ENCODE results near the gene PRR35. TPM values are rescaled to one million over a fixed set of nuclear protein-coding genes. Genes with fewer than 3 reads are reported as not detected.

The PRR35 gene
- not detected for polyA plus RNA-seq (2012; ENCODE audit: insufficient read length, low read depth)

DNA sequence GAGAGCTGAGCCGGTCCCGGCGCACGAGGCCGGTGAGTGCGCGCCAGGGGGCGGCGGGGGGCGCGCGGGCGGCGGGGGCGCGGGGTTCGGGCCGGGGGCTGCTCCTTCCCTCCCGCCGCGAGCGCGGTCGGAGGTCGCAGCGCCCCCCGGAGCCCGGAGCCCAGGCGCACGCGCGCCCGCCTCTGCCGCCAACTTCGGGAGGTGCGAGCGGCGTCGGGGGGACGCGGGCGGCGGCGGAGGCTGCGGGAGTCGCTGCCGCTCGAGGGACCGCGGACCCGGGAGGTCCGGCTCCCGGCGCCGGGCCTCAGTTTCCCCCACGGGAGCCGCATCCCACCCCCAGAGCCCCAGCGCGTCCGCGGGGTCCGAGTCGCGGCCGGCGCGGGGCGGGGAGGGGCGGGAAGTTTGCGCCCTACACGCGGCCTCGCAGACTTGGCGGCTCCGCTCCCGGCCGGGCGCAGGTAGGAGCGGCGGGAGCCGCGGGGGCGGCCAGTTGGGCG is at the start of gene PRR35:
Gene PRR35, plus strand, starts transcription at position 191 of the 497 bp plus-strand sequence. CDS start 2,901 bp downstream, outside the sequence.
- TF ChIP-seq TAF1 (IDR thresholded peaks at IDR 0.05; ENCODE audit: borderline replicate concordance, insufficient read depth, low read length) (no peak), POLR2AphosphoS5 (IDR thresholded peaks at IDR 0.05; ENCODE audit: low read depth, low read length) (no peak)

DNA sequence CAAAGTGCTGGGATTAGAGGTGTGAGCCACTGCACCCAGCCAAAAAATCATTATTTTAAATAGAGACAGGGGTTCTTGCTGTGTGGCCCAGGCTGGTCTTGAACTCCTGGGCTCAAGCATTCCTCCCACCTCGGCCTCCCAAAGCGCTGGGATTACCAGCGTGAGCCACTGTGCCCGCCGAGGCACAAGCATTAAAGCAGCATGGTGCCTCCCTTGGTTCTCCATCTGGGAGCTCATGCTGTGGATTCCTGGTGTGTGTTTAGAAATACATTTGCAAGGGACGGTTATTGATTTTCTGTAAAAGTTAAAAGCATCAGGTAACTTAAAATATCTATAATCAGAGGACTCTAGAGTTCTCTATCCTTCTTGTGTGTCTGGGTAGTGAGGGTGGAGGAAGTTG is 47.4 kb upstream of the PRR35 start:
- TF ChIP-seq SIN3A (IDR thresholded peaks at IDR 0.05; ENCODE audit: borderline replicate concordance, insufficient read depth, low read length) (no peak), POLR2AphosphoS5 (IDR thresholded peaks at IDR 0.05; ENCODE audit: low read depth, low read length) (no peak), FOXP2 (optimal IDR thresholded peaks at IDR 0.05; ENCODE audit: borderline replicate concordance, extremely low read depth, extremely low read length, insufficient read depth) (no peak), TAF1 (IDR thresholded peaks at IDR 0.05; ENCODE audit: borderline replicate concordance, insufficient read depth, low read length) (no peak)
- TF ChIP-seq, protein P1, sequence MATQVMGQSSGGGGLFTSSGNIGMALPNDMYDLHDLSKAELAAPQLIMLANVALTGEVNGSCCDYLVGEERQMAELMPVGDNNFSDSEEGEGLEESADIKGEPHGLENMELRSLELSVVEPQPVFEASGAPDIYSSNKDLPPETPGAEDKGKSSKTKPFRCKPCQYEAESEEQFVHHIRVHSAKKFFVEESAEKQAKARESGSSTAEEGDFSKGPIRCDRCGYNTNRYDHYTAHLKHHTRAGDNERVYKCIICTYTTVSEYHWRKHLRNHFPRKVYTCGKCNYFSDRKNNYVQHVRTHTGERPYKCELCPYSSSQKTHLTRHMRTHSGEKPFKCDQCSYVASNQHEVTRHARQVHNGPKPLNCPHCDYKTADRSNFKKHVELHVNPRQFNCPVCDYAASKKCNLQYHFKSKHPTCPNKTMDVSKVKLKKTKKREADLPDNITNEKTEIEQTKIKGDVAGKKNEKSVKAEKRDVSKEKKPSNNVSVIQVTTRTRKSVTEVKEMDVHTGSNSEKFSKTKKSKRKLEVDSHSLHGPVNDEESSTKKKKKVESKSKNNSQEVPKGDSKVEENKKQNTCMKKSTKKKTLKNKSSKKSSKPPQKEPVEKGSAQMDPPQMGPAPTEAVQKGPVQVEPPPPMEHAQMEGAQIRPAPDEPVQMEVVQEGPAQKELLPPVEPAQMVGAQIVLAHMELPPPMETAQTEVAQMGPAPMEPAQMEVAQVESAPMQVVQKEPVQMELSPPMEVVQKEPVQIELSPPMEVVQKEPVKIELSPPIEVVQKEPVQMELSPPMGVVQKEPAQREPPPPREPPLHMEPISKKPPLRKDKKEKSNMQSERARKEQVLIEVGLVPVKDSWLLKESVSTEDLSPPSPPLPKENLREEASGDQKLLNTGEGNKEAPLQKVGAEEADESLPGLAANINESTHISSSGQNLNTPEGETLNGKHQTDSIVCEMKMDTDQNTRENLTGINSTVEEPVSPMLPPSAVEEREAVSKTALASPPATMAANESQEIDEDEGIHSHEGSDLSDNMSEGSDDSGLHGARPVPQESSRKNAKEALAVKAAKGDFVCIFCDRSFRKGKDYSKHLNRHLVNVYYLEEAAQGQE (IDR thresholded peaks at IDR 0.05; ENCODE audit: insufficient read depth in 1 of 2, low read depth in 2 of 2, low read length in 2 of 2), result no peak

DNA sequence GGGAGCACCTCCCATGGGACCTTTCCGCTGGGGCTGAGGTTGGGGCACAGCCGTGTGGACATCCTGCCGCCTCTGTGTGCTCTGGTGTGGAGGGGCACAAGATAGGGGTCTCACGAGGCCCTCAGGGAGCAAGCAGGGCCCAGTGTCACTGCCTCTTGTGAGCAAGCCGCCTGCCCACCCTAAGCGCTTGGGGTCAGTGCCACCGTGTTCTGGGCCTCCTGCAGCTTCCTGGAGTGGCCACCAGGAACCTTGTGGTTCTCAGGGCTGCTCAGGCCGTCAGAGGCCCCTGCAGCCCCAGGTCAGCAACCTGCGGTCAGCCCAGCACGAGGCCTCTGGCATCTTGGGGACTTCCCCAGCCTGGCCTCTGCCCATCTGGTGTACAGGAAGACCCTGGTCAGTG is 46.2 kb upstream of the PRR35 start:
- TF ChIP-seq FOXP2 (optimal IDR thresholded peaks at IDR 0.05; ENCODE audit: borderline replicate concordance, extremely low read depth, extremely low read length, insufficient read depth), result no peak
- TF ChIP-seq POLR2AphosphoS5 (IDR thresholded peaks at IDR 0.05; ENCODE audit: low read depth, low read length), result no peak
- TF ChIP-seq, protein P1 (IDR thresholded peaks at IDR 0.05; ENCODE audit: insufficient read depth in 1 of 2, low read depth in 2 of 2, low read length in 2 of 2), result no peak
- TF ChIP-seq TAF1 (IDR thresholded peaks at IDR 0.05; ENCODE audit: borderline replicate concordance, insufficient read depth, low read length), result no peak
- no peak for TF ChIP-seq SIN3A (IDR thresholded peaks at IDR 0.05; ENCODE audit: borderline replicate concordance, insufficient read depth, low read length)

DNA sequence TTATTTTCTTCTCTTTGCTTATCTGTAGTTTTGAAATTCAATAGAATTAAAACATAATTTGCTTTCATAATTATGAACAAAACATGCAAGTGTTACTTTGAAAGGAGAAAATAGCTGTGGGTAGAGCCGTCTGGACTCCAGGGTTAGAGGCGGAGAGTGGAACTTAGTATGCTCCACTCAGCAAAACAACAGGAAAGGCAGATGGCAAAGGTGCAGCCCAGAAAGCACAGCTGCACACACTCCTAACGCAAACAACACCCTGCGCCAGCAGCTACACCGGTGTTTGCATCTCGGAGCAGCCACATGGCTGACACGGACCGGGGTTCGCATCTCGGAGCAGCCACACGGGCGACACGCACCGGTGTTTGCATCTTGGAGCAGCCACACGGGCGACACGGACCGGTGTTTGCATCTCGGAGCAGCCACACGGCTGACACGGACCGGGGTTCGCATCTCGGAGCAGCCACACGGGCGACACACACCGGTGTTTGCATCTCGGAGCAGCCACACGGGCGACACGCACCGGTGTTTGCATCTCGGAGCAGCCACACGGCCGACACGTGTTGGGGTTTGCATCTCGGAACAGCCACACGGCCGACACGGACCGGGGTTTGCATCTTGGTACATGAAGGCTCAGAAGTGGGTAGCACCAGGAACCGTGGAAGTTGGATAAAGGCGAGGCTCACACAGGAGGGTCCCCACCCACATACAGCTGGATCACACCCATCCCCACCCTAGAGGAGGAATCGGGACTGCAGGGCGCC is 44.8 kb upstream of the PRR35 start:
- TF ChIP-seq POLR2AphosphoS5 (IDR thresholded peaks at IDR 0.05; ENCODE audit: low read depth, low read length) (no peak), TAF1 (IDR thresholded peaks at IDR 0.05; ENCODE audit: borderline replicate concordance, insufficient read depth, low read length) (no peak)

DNA sequence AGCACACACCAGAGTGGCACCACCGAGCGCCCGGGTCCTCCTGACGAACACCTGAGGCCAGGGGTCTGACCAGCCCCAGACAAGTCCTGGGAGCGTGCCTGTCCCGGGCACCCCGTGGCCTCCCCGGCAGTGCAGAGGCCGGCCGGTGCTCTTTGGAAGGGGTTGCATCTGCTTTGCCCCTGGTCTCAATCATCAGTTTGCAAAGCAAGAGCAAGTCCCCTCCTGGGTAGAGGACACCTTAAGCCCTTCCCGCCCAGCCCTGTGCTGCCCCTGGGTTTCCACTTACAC is 44.3 kb upstream of the PRR35 start:
- TF ChIP-seq TAF1 (IDR thresholded peaks at IDR 0.05; ENCODE audit: borderline replicate concordance, insufficient read depth, low read length), result no peak
- no peak for TF ChIP-seq POLR2AphosphoS5 (IDR thresholded peaks at IDR 0.05; ENCODE audit: low read depth, low read length)
- TF ChIP-seq, protein P1 (IDR thresholded peaks at IDR 0.05; ENCODE audit: insufficient read depth in 1 of 2, low read depth in 2 of 2, low read length in 2 of 2), result no peak
- TF ChIP-seq FOXP2 (optimal IDR thresholded peaks at IDR 0.05; ENCODE audit: borderline replicate concordance, extremely low read depth, extremely low read length, insufficient read depth), result no peak
- TF ChIP-seq SIN3A (IDR thresholded peaks at IDR 0.05; ENCODE audit: borderline replicate concordance, insufficient read depth, low read length), result no peak

DNA sequence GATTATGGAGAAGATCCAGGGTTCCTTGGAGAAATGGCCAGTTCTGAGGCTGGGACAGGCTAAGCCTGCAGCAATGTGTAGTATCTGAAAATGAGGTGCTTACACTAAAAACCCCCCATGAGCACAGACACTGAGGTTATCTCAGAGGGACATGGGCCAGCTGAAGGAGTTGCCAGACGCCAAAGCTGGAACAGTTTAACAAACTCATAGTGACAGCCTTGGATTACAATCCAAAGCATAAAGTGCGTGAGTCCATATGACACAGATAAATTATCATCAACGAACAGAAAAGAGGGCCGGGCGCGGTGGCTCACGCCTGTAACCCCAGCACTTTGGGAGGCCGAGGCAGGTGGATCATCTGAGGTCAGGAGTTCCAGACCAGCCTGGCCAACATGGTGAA is 43.9 kb upstream of the PRR35 start:
- TF ChIP-seq, protein P1 (IDR thresholded peaks at IDR 0.05; ENCODE audit: insufficient read depth in 1 of 2, low read depth in 2 of 2, low read length in 2 of 2), result no peak
- TF ChIP-seq FOXP2 (optimal IDR thresholded peaks at IDR 0.05; ENCODE audit: borderline replicate concordance, extremely low read depth, extremely low read length, insufficient read depth), result no peak
- no peak for TF ChIP-seq SIN3A (IDR thresholded peaks at IDR 0.05; ENCODE audit: borderline replicate concordance, insufficient read depth, low read length)
- no peak for TF ChIP-seq TAF1 (IDR thresholded peaks at IDR 0.05; ENCODE audit: borderline replicate concordance, insufficient read depth, low read length)
- TF ChIP-seq POLR2AphosphoS5 (IDR thresholded peaks at IDR 0.05; ENCODE audit: low read depth, low read length), result no peak
